HepG2 (cell line): ENCODE data around the gene SMIM34. TPM values are rescaled to one million over a fixed set of nuclear protein-coding genes. Genes with fewer than 3 reads are reported as not detected.

ENCODE experiments used
- ETV5 ChIP-seq: IDR thresholded peaks from 2 replicates; pipeline ENCODE4 v1.6.1; 2018; ENCODE audit warnings: missing biosample characterization, missing genetic modification reagents, inconsistent platforms, borderline replicate concordance
- KDM1A ChIP-seq: IDR thresholded peaks from 2 replicates; pipeline ENCODE4 v1.6.1; 2016; ENCODE audit warnings: missing compliant biosample characterization
- PAXIP1 ChIP-seq: sonication (generic); formaldehyde crosslinking; conservative IDR thresholded peaks from 2 replicates; pipeline ENCODE4 v1.4.0; 2020; ENCODE audit warnings: mild to moderate bottlenecking, missing genetic modification reagents, moderate library complexity
- PRDM10 ChIP-seq: sonication (generic); formaldehyde crosslinking; IDR thresholded peaks from 2 replicates; pipeline ENCODE4 v1.4.0; 2020; ENCODE audit warnings: low read depth, missing genetic modification reagents
- RERE ChIP-seq: IDR thresholded peaks from 2 replicates; pipeline ENCODE4 v1.6.1; 2016; ENCODE audit warnings: low read depth, missing genetic modification reagents, missing compliant biosample characterization
- RXRA ChIP-seq: sonication (generic); formaldehyde crosslinking; IDR thresholded peaks from 2 replicates; pipeline ENCODE4 v1.5.1; 2020; ENCODE audit warnings: missing genetic modification reagents
- SALL1 ChIP-seq: sonication (generic); formaldehyde crosslinking; IDR thresholded peaks from 2 replicates; pipeline ENCODE4 v1.8.0; 2022; ENCODE audit warnings: mild to moderate bottlenecking, missing genetic modification reagents
- ZNF292 ChIP-seq: sonication (generic); formaldehyde crosslinking; IDR thresholded peaks from 2 replicates; pipeline ENCODE4 v1.8.1; 2022; ENCODE audit warnings: mild to moderate bottlenecking, low read depth, missing genetic modification reagents, borderline replicate concordance
- ZNF609 ChIP-seq: sonication (generic); formaldehyde crosslinking; IDR thresholded peaks from 2 replicates; pipeline ENCODE4 v1.4.0; 2020; ENCODE audit warnings: mild to moderate bottlenecking, missing genetic modification reagents, borderline replicate concordance
- polyA plus RNA-seq, 8 experiments: library from polyadenylated mRNA; depleted of rRNA in 3 of 8; stranded (reverse) in 7 of 8; unstranded in 1 of 8; fragments of >200 nt; fragmentation: Illumina TruSeq in 4 of 8; extraction: Trizol in 4 of 8; gene quantifications; 2 replicates each; pipeline versions ENCODE4 v1.2.1 to v1.2.3, GENCODE V29; 2011 to 2016; ENCODE audit warnings: low read depth in 4 of 8, missing spikeins in 1 of 8, mixed read lengths in 1 of 8; ENCODE audit not compliant: insufficient read depth in 1 of 8
- total RNA-seq, 5 experiments: library from RNA; depleted of rRNA; stranded (reverse); fragments of >200 nt; fragmentation: Illumina TruSeq; extraction: Trizol; gene quantifications; 2 replicates each; pipeline ENCODE4 v1.2.3, GENCODE V29; 2016; ENCODE audit warnings: low read depth in 1 of 5

The SMIM34 gene
- total and polyA plus RNA-seq, 2 of the 13 experiments (the other 11 are each of a cell fraction or from before 2014, with no cell fraction given), result not detected

- peak; percentile 89; the same call in 1 of the 2 replicates for TF ChIP-seq ZNF609 (CRISPR knock-in tag)
- TF ChIP-seq ZNF292 (CRISPR knock-in tag), result peak; percentile 95; the same call in 1 of the 2 replicates
- peak; percentile 99 for TF ChIP-seq SALL1
- no peak for TF ChIP-seq PRDM10 (CRISPR knock-in tag)
- TF ChIP-seq PAXIP1 (CRISPR knock-in tag), result peak; percentile 90
- TF ChIP-seq KDM1A (CRISPR knock-in tag), result peak; percentile 87; the same call in 1 of the 2 replicates
- TF ChIP-seq ETV5 (CRISPR knock-in tag), result peak; percentile 20; the same call in 1 of the 2 replicates
- TF ChIP-seq RERE (CRISPR knock-in tag), result peak; percentile 56; the same call in 1 of the 2 replicates
- peak; percentile 91 for TF ChIP-seq RXRA
These were observed 51.4 kb downstream of the SMIM34 start (continued) for GRCh38 chr21:34372321-34372720.
